ENCODE results near the gene CNTNAP4. TPM values are rescaled to one million over a fixed set of nuclear protein-coding genes. Genes with fewer than 3 reads are reported as not detected.

CNTNAP4 gene
- total RNA-seq, 4 donors from 2014 or later: 0.51 to 1.5 (median 0.82) TPM; not detected in 1

DNA sequence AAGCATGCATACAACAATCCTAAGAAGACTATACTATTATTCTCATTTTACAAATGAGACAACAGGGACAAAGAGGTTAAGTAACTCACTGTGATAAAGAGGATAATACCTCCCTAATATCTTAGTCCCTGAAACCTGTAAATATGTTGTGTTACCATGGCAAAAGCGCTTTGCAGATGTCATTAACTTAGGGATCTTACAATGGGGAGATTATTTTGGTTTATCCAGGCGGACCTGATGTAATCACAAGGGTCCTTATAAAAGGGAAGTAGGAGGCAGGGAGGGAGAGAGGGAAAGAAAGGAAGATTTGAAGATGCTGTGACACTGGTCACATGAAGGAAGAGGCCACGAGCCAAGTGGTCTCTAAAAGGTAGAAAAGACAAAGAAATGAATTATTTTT, 164.7 kb downstream of the CNTNAP4 start:
- TF ChIP-seq, protein P1, sequence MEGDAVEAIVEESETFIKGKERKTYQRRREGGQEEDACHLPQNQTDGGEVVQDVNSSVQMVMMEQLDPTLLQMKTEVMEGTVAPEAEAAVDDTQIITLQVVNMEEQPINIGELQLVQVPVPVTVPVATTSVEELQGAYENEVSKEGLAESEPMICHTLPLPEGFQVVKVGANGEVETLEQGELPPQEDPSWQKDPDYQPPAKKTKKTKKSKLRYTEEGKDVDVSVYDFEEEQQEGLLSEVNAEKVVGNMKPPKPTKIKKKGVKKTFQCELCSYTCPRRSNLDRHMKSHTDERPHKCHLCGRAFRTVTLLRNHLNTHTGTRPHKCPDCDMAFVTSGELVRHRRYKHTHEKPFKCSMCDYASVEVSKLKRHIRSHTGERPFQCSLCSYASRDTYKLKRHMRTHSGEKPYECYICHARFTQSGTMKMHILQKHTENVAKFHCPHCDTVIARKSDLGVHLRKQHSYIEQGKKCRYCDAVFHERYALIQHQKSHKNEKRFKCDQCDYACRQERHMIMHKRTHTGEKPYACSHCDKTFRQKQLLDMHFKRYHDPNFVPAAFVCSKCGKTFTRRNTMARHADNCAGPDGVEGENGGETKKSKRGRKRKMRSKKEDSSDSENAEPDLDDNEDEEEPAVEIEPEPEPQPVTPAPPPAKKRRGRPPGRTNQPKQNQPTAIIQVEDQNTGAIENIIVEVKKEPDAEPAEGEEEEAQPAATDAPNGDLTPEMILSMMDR (IDR thresholded peaks at IDR 0.05; ENCODE audit: low read depth): no peak

DNA sequence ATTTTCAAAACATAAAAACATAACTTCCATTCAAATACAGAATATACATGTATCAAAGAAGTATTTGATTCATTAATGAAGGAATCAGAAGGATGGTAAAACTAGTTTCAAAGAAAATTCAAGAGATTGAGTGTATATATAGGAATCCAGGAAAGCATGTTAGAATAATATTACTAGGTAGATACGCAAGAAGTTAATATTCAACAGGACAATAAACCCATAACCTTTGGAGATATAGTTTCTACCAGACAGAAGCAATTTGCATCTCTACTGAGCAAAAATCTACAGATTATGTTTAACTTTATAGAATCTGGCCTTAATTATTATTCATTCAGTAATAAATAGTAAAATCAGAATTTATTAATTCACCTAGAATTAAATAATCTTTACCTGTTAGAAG, 166.8 kb downstream of the CNTNAP4 start:
- TF ChIP-seq, protein P1 (IDR thresholded peaks at IDR 0.05; ENCODE audit: low read depth): no peak

DNA sequence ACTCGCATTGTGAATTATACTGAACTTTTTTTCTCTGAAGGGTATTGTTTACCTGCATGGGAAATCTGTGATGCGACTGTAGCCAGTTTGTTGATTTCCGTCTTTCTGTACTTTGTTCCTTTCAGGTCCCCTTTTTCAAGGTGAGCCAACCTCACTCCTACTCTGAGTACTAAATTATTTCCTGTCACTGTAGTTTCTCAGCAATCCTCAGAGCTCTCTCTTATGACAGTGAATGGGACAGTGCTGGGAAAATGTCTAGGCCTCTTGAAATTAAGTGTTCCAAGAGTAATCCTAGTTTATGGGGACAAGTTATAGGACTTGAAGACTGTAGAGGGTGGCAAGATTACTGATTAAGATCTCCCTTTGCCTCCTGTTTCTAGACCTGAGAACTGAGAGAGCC, 167.6 kb downstream of the CNTNAP4 start:
- TF ChIP-seq, protein P1 (IDR thresholded peaks at IDR 0.05; ENCODE audit: low read depth): no peak

DNA sequence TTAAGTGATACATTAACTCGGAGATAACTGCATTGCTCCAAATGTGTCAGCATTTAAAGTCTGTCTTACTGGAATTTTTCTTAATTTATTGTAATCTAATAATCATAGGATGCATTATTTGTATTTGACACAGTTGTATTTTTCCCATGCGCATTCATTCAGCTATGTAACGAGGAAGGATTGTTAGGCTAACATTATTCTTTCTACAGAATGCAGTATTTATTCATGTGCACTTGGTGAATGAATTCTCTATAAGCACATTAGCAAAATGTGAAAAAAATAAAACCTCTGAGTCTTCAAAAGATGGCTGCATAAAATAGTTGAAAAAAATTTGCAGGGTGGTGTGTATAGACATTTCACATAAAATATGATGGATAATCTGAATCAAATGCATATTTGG, 168.6 kb downstream of the CNTNAP4 start:
- TF ChIP-seq, protein P1 (IDR thresholded peaks at IDR 0.05; ENCODE audit: low read depth): no peak

DNA sequence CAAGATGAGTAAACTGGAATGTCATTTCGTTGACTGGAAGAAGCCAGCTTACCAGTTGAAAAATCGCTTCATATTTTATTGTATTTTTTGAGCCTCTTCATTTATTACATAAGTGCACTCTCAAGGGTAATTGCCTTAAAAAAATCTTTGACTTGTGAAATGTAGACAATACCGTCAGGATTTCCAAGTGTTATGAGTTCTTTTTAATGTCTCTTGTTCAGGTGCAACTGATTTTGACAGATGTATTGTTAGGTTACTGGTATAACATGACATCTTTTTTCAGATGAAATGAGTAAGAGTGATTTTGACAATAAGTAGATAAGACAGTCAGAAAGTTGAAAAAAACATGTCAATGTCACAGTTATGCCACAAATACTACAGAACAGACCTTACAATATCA, 169.1 kb downstream of the CNTNAP4 start:
- TF ChIP-seq, protein P1 (IDR thresholded peaks at IDR 0.05; ENCODE audit: low read depth): no peak

DNA sequence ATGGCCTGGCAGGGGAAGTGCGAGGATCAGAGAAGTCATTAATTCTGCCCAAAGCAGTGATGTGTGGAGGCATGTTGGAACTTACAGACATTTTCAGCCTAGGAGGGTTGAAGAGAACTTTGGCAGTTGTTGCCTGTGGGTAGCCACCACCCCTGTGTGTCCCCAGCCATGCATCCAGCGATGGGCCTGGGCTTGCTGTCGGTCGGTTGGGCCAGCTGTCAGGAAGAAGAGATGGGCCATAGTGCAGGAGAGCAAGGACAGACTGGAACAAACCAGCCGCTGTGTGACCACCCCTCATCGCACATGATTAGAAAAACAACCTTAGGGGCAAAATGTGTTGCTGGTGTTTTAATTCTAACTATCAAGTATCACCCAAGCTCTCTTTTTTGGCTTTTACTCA, 173.7 kb downstream of the CNTNAP4 start:
- TF ChIP-seq, protein P1 (IDR thresholded peaks at IDR 0.05; ENCODE audit: low read depth): no peak

DNA sequence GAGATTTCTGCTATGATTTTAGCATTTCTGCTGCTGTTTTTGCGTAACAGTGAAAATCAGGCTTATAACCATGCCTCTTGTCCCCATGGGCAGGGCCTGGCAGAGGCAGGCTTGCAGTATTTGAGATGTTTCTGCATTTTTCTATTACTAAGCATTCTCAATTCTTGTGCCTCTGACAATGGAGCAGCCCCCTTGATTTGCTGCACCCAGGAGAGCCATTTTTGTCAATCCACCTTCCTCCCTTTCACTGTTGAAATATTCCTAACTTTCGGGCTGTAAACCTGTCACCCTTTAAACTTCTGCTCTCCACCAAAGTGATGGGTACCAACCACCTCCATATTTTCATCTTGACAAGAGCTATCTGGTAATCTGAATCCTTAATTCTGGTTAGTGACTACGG, 178.1 kb downstream of the CNTNAP4 start:
- TF ChIP-seq, protein P1 (IDR thresholded peaks at IDR 0.05; ENCODE audit: low read depth): no peak
